Measurements from ENCODE around the gene SLC2A13.
"Not testable (repeated sequence)": the region's sequence is repeated elsewhere in the genome, so short reads cannot be mapped to it uniquely, and the experiment has no call there.

Gene SLC2A13

GRCh38 chr12:40104461-40105264 lies 1.2 kb downstream of the SLC2A13 start:
- no peak for DNase-seq

- DNase-seq = no peak
Observed at GRCh38 chr12:40103043-40103442, 2.8 kb downstream of the SLC2A13 start.

GRCh38 chr12:40101747-40102146 lies 4.1 kb downstream of the SLC2A13 start:
- DNase-seq = no peak

GRCh38 chr12:40099423-40099853 lies 6.4 kb downstream of the SLC2A13 start:
- no peak for DNase-seq

GRCh38 chr12:40098406-40099145 lies 7.3 kb downstream of the SLC2A13 start:
- DNase-seq = no peak

GRCh38 chr12:40093512-40093911 lies 12.4 kb downstream of the SLC2A13 start:
- no peak for DNase-seq

GRCh38 chr12:40086471-40086870 lies 19.4 kb downstream of the SLC2A13 start:
- no peak for DNase-seq

GRCh38 chr12:40078266-40078665 lies 27.6 kb downstream of the SLC2A13 start:
- DNase-seq = no peak

GRCh38 chr12:40075458-40075857 lies 30.4 kb downstream of the SLC2A13 start:
- no peak for DNase-seq

- DNase-seq = no peak
Observed at GRCh38 chr12:40068416-40068815, 37.5 kb downstream of the SLC2A13 start.

GRCh38 chr12:40065636-40066035 lies 40.2 kb downstream of the SLC2A13 start:
- DNase-seq = no peak

- DNase-seq = peak; percentile 75
Observed at GRCh38 chr12:40063414-40063813, 42.5 kb downstream of the SLC2A13 start.

GRCh38 chr12:40058721-40059190 lies 47.1 kb downstream of the SLC2A13 start:
- no peak for DNase-seq

GRCh38 chr12:40056373-40056772 lies 49.5 kb downstream of the SLC2A13 start:
- DNase-seq = no peak

GRCh38 chr12:40055776-40056175 lies 50.1 kb downstream of the SLC2A13 start:
- no peak for DNase-seq

GRCh38 chr12:40055228-40055579 lies 50.7 kb downstream of the SLC2A13 start:
- no peak for DNase-seq

GRCh38 chr12:40054555-40055227 lies 51.2 kb downstream of the SLC2A13 start:
- no peak for DNase-seq

- DNase-seq = peak; percentile 14
Observed at GRCh38 chr12:40049268-40049667, 56.6 kb downstream of the SLC2A13 start.

- DNase-seq = not testable (repeated sequence)
Observed at GRCh38 chr12:40047002-40047401, 58.9 kb downstream of the SLC2A13 start.

- no peak for DNase-seq
Observed at GRCh38 chr12:40045656-40046055, 60.2 kb downstream of the SLC2A13 start.

GRCh38 chr12:40044396-40044795 lies 61.5 kb downstream of the SLC2A13 start:
- DNase-seq = no peak

- DNase-seq = no peak
Observed at GRCh38 chr12:40039598-40039997, 66.3 kb downstream of the SLC2A13 start.

GRCh38 chr12:40038619-40039018 lies 67.3 kb downstream of the SLC2A13 start:
- no peak for DNase-seq

- DNase-seq = no peak
Observed at GRCh38 chr12:40034712-40035111, 71.2 kb downstream of the SLC2A13 start.

Data from RPMI8226 (cell line).